Left lung (tissue), 10 donors: ENCODE results near the gene DOCK11. TPM values are rescaled to one million over a fixed set of nuclear protein-coding genes. Genes with fewer than 3 reads are reported as not detected.

Source experiments
- ATAC-seq: fragments of 200-7000 bp; cut with Tn5 transposase; one replicate; pipeline ENCODE4 v1.9.1; 2020; ENCODE audit warnings: moderate library complexity
- DNase-seq, 4 donors: peaks; one replicate each; pipeline ENCODE4 v3.0.0-alpha.2; 2013 to 2020
- H3K27ac ChIP-seq, 2 donors: fragments of 200-600 bp; sonication (generic) in 1 of 2; one replicate each; pipeline versions ENCODE4 v1.5.0 to v1.8.0; 2020 to 2021
- H3K27me3 ChIP-seq, 2 donors: fragments of 200-600 bp; sonication (generic) in 1 of 2; one replicate each; pipeline versions ENCODE4 v1.5.0 to v1.8.0; 2020 to 2021
- H3K36me3 ChIP-seq, 2 donors: fragments of 200-600 bp; sonication (generic) in 1 of 2; one replicate each; pipeline versions ENCODE4 v1.5.0 to v1.8.0; 2020 to 2021
- H3K4me1 ChIP-seq, 2 donors: fragments of 200-600 bp; one replicate each; pipeline ENCODE4 v1.8.0; 2021
- H3K4me3 ChIP-seq, 2 donors: fragments of 200-600 bp; sonication (generic) in 1 of 2; one replicate each; pipeline versions ENCODE4 v1.5.0 to v1.8.0; 2020 to 2021; ENCODE audit warnings: mild to moderate bottlenecking in 1 of 2
- H3K9me3 ChIP-seq, 2 donors: fragments of 200-600 bp; sonication (generic) in 1 of 2; one replicate each; pipeline versions ENCODE4 v1.5.0 to v1.8.0; 2020 to 2021
- intact Hi-C, 2 donors: fragments of 100-400 bp; cut with DNase I; formaldehyde crosslinking; loops; one replicate each; pipeline versions ENCODE4 v1.11.2 to v1.14.2; 2022
- polyA plus RNA-seq, 6 donors: library from polyadenylated mRNA; unstranded; fragments of 120-200 nt; gene quantifications; one replicate each; pipeline ENCODE4 v1.2.1, GENCODE V29; 2013; ENCODE audit not compliant: insufficient read length in 6 of 6
- total RNA-seq, 2 donors: library from RNA; stranded (reverse); fragmentation: NEBNext Ultra II Directional; extraction: Animal tissue kit (Norgen Biotek cat#: 25700); gene quantifications; one replicate each; pipeline ENCODE4 v1.2.1, GENCODE V29; 2021
- TF ChIP-seq, protein P1 (sequence below), 2 donors: fragments of 200-600 bp; sonication (generic) in 1 of 2; IDR thresholded peaks; one replicate each; pipeline versions ENCODE4 v1.5.0 to v1.8.0; 2021; ENCODE audit warnings: antibody characterized with exemption in 2 of 2
- donor health status: DM: no; HTN: yes; CAD: no.
- donor health status: DM: no; HTN: no; CAD: no.

The DOCK11 gene
- total and polyA plus RNA-seq, 8 donors, result 13.4 to 36.8 (median 16.9) TPM

DNA sequence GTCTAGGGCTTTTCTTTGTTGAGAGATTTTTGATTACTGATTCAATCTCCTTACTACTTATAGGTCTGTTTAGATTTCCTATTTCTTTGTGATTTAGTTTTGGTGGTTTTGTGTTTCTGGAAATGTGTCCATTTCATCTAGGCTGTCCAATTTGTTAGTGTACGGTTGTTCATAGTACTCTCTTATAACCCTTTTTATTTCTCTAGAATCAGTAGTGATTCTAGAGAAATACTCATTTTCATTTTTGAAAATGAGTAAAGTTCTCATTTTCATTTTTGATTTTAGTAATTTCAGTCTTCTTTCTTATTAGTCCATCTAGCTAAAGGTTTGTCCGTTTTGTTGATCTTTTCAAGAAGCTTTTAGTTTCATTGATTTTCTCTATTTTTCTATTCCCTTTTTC is 239.3 kb downstream of the DOCK11 start:
- Histone ChIP-seq H3K4me1 (peaks cover 3 to 16% of the 10 kb centered on the region in 2 donors), H3K27ac (no peak overlapping the region), H3K9me3 (no peaks in the 10 kb centered on the region), H3K4me3 (no peak overlapping the region), H3K27me3 (no peaks in the 10 kb centered on the region), H3K36me3 (no peaks in the 10 kb centered on the region)
- no peak for DNase-seq
- intact Hi-C loops, result no loop called here
- TF ChIP-seq, protein P1, sequence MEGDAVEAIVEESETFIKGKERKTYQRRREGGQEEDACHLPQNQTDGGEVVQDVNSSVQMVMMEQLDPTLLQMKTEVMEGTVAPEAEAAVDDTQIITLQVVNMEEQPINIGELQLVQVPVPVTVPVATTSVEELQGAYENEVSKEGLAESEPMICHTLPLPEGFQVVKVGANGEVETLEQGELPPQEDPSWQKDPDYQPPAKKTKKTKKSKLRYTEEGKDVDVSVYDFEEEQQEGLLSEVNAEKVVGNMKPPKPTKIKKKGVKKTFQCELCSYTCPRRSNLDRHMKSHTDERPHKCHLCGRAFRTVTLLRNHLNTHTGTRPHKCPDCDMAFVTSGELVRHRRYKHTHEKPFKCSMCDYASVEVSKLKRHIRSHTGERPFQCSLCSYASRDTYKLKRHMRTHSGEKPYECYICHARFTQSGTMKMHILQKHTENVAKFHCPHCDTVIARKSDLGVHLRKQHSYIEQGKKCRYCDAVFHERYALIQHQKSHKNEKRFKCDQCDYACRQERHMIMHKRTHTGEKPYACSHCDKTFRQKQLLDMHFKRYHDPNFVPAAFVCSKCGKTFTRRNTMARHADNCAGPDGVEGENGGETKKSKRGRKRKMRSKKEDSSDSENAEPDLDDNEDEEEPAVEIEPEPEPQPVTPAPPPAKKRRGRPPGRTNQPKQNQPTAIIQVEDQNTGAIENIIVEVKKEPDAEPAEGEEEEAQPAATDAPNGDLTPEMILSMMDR (IDR thresholded peaks at IDR 0.05), result no peak
- no peak for ATAC-seq

Other genes starting within 250 kb of the DOCK11 start
- gene WDR44, start 149.7 kb upstream of the DOCK11 start, total RNA-seq, result 10 to 100 TPM; 16.0 to 16.3 TPM
- gene WDR44, start 149.7 kb upstream of the DOCK11 start, polyA plus RNA-seq, result 10 to 100 TPM; 12.0 to 14.3 (median 12.7) TPM
- 10 to 100 TPM; 77.8 to 87.3 TPM for gene IL13RA1, start 231.8 kb downstream of the DOCK11 start, total RNA-seq
- 10 to 100 TPM; 34.8 to 52.3 (median 41.6) TPM for gene IL13RA1, start 231.8 kb downstream of the DOCK11 start, polyA plus RNA-seq